SK-N-MC (cell line): ENCODE measurements around the gene FBXL7.

Experiments used
- EZH2 ChIP-seq: fragments of 200-600 bp; sonication (generic); IDR thresholded peaks from one replicate; pipeline ENCODE4 v1.6.1; 2017; ENCODE audit warnings: antibody characterized with exemption
- FOXP2 ChIP-seq: optimal IDR thresholded peaks from 2 replicates; pipeline ENCODE3; 2011; ENCODE audit warnings: mild to moderate bottlenecking, moderate library complexity; ENCODE audit not compliant: insufficient read depth; ENCODE audit errors: extremely low read length, control extremely low read depth
- POLR2AphosphoS5 ChIP-seq: IDR thresholded peaks from 2 replicates; pipeline ENCODE4 v1.6.1; 2012; ENCODE audit warnings: mild to moderate bottlenecking, low read depth, low read length, borderline replicate concordance

- TF ChIP-seq EZH2 = no peak
- no peak for TF ChIP-seq FOXP2
- no peak for TF ChIP-seq POLR2AphosphoS5
Observed at GRCh38 chr5:15728811-15729210, 228.8 kb downstream of the FBXL7 start.
